ENCODE data around the gene SH3BP4. TPM values are rescaled to one million over a fixed set of nuclear protein-coding genes. Genes with fewer than 3 reads are reported as not detected.

Gene SH3BP4
- total RNA-seq, 1 experiment from 2014 or later = 93.8 TPM

GRCh38 chr2:234992624-234993349, 41.0 kb downstream of the SH3BP4 start:
- Histone ChIP-seq H3K14ac (ENCODE audit: insufficient read depth, low read length) (0 out of 2 replicates have a peak overlapping the region, but pooled peaks have one; percentile 18), H2BK120ac (ENCODE audit: low read depth, low read length, poor library complexity, severe bottlenecking) (no peak overlapping the region), H4K91ac (ENCODE audit: insufficient read length, low read depth, low read length) (no peak overlapping the region), H2AFZ (ENCODE audit: low read length) (no peak overlapping the region), H3K4ac (ENCODE audit: low read depth, low read length) (no peak overlapping the region), H3K27ac (ENCODE audit: insufficient read length, low read depth, low read length) (no peak overlapping the region), H3K9ac (ENCODE audit: extremely low read depth, insufficient read length, low read length) (no peak overlapping the region), H2BK12ac (ENCODE audit: insufficient read length, low read depth, low read length) (no peak overlapping the region), H4K20me1 (ENCODE audit: control insufficient read depth, insufficient read depth, insufficient read length) (no peaks in the 10 kb centered on the region), H3K23me2 (ENCODE audit: insufficient read length, low read depth, low read length, poor library complexity, severe bottlenecking) (no peaks in the 10 kb centered on the region), H3K4me1 (ENCODE audit: insufficient read depth, low read length) (peaks cover 8% of the 10 kb centered on the region; the same call in 1 of the 2 replicates), H3K56ac (ENCODE audit: insufficient read length, low read depth, low read length) (no peak overlapping the region), H2BK15ac (ENCODE audit: low read depth, low read length) (no peak overlapping the region), H3K9me3 (ENCODE audit: control insufficient read depth, low read depth, low read length) (no peaks in the 10 kb centered on the region), H3K79me2 (ENCODE audit: insufficient read depth, low read length) (peaks cover 20% of the 10 kb centered on the region; the same call in 1 of the 2 replicates), H3K18ac (ENCODE audit: insufficient read length, low read depth, low read length) (no peak overlapping the region), H4K8ac (replicated peaks; ENCODE audit: insufficient read length, low read depth, low read length) (no peak overlapping the region), H3K4me2 (ENCODE audit: insufficient read depth, insufficient read length, low read length) (no peak overlapping the region), H3K23ac (ENCODE audit: insufficient read length, low read depth, low read length) (no peak overlapping the region), H2BK20ac (ENCODE audit: low read depth, low read length, poor library complexity, severe bottlenecking) (no peak overlapping the region), H2BK5ac (ENCODE audit: insufficient read length, low read length) (no peak overlapping the region), H3K27me3 (ENCODE audit: insufficient read depth, low read length) (no peaks in the 10 kb centered on the region), H3K79me1 (ENCODE audit: insufficient read depth, low read depth, low read length, poor library complexity, severe bottlenecking) (no peaks in the 10 kb centered on the region), H3T11ph (ENCODE audit: low read length) (no peak overlapping the region), H4K5ac (ENCODE audit: insufficient read length, low read depth, low read length) (no peak overlapping the region), H2AK5ac (ENCODE audit: insufficient read length, low read length) (no peak overlapping the region)
- no peak for DNase-seq
- TF ChIP-seq CTCF (conservative IDR thresholded peaks at IDR 0.05) = no peak
- Mint-ChIP-seq H3K4me3 (no peak overlapping the region), H3K4me1 (peaks cover 53 to 64% of the 10 kb centered on the region in 2 experiments), H3K9me3 (no peaks in the 10 kb centered on the region), H3K27ac (peak overlapping the region in 1 of 3 experiments; percentile 88; a peak in 2 of 7 replicates), H3K36me3 (ENCODE audit: insufficient read depth in 1 of 3, low read depth in 3 of 3) (peaks cover 10 to 65% (median 36%) of the 10 kb centered on the region in 3 experiments; a peak in 6 of 7 replicates), H3K27me3 (ENCODE audit: low read depth) (no peaks in the 10 kb centered on the region)
- WGBS (ENCODE audit: extremely low coverage, insufficient read length, low lambda C conversion rate) = no CpG with 5 or more reads among the region's 23 CpGs
